GM20000 (cell line): ENCODE results near the gene METTL8.
"Not testable (repeated sequence)": the region's sequence is repeated elsewhere in the genome, so short reads cannot be mapped to it uniquely, and the experiment has no call there.

Experiments used
- DNase-seq: peaks from one replicate; pipeline ENCODE4 v3.0.0; 2012; ENCODE audit warnings: low spot score
- CTCF ChIP-seq: IDR thresholded peaks from 2 replicates; pipeline ENCODE4 v1.5.1; 2012; ENCODE audit warnings: mild to moderate bottlenecking, control low read depth; ENCODE audit errors: extremely low read depth, missing control alignments

METTL8 gene

GRCh38 chr2:171387052-171387451, 46.7 kb downstream of the METTL8 start:
- no peak for TF ChIP-seq CTCF
- no peak for DNase-seq

GRCh38 chr2:171386627-171387026, 47.2 kb downstream of the METTL8 start:
- DNase-seq: no peak
- TF ChIP-seq CTCF: no peak

- DNase-seq: no peak
- TF ChIP-seq CTCF: no peak
These were observed 50.7 kb downstream of the METTL8 start for GRCh38 chr2:171383134-171383533.

- not testable (repeated sequence) for DNase-seq
These were observed 51.6 kb downstream of the METTL8 start for GRCh38 chr2:171382175-171382574.

GRCh38 chr2:171377852-171378251, 55.9 kb downstream of the METTL8 start:
- DNase-seq: not testable (repeated sequence)

GRCh38 chr2:171367692-171368091, 66.1 kb downstream of the METTL8 start:
- no peak for DNase-seq
- TF ChIP-seq CTCF: no peak

GRCh38 chr2:171365778-171366177, 68.0 kb downstream of the METTL8 start:
- no peak for DNase-seq

GRCh38 chr2:171365232-171365631, 68.6 kb downstream of the METTL8 start:
- no peak for TF ChIP-seq CTCF
- DNase-seq: no peak

More at GRCh38 chr2:171365778-171366177, 68.0 kb downstream of the METTL8 start:
- no peak for TF ChIP-seq CTCF

GRCh38 chr2:171362396-171362795, 71.4 kb downstream of the METTL8 start:
- no peak for DNase-seq
- no peak for TF ChIP-seq CTCF
